K562 (cell line): ENCODE measurements around the gene CHCHD1. TPM values are rescaled to one million over a fixed set of nuclear protein-coding genes. Genes with fewer than 3 reads are reported as not detected.

Source experiments
- CCNT2 ChIP-seq: IDR thresholded peaks from 2 replicates; pipeline ENCODE4 v1.6.1; 2011; ENCODE audit warnings: borderline replicate concordance, low read depth, mild to moderate bottlenecking, moderate library complexity, mixed read lengths, low read length; ENCODE audit not compliant: insufficient read length; ENCODE audit errors: extremely low read depth
- ESRRB ChIP-seq: fragments of 250-450 bp; sonication (Bioruptor Pico); IDR thresholded peaks from 2 replicates; pipeline ENCODE4 v1.5.0; 2020; ENCODE audit warnings: mild to moderate bottlenecking, moderate library complexity, borderline replicate concordance
- GABPA ChIP-seq: fragments of 200-800 bp; sonication (Bioruptor generic); conservative IDR thresholded peaks from 2 replicates; pipeline ENCODE4 v1.6.1; 2016; ENCODE audit warnings: low read depth, missing genetic modification characterization, missing compliant biosample characterization
- HDAC1 ChIP-seq, 2 experiments: fragments of 450-650 bp; IDR thresholded peaks; 2 replicates each; pipeline ENCODE4 v1.6.1; 2016 to 2017; ENCODE audit warnings: inconsistent platforms in 1 of 2, mild to moderate bottlenecking in 1 of 2, moderate library complexity in 1 of 2
- IFI16 ChIP-seq: fragments of 250-450 bp; sonication (Bioruptor Pico); IDR thresholded peaks from 2 replicates; pipeline ENCODE4 v2.1.2; 2022; ENCODE audit warnings: mild to moderate bottlenecking, inconsistent platforms
- MXI1 ChIP-seq: IDR thresholded peaks from 2 replicates; pipeline ENCODE4 v1.6.1; 2011; ENCODE audit warnings: low read depth, mild to moderate bottlenecking, improper control_type of control experiment, low read length
- NCOA4 ChIP-seq: fragments of 450-650 bp; IDR thresholded peaks from 2 replicates; pipeline ENCODE4 v1.6.1; 2018; ENCODE audit warnings: mild to moderate bottlenecking; ENCODE audit not compliant: partially characterized antibody
- RBFOX2 ChIP-seq: fragments of 200-400 bp; formaldehyde crosslinking; IDR thresholded peaks from 2 replicates; pipeline ENCODE4 v1.6.1; 2017; ENCODE audit warnings: low read depth, mild to moderate bottlenecking, low read length, moderate library complexity
- SAFB2 ChIP-seq: fragments of 200-400 bp; formaldehyde crosslinking; IDR thresholded peaks from 2 replicates; pipeline ENCODE4 v1.6.1; 2018; ENCODE audit warnings: borderline replicate concordance, low read length, low read depth, moderate library complexity; ENCODE audit not compliant: severe bottlenecking
- SRSF7 ChIP-seq: fragments of 200-400 bp; formaldehyde crosslinking; optimal IDR thresholded peaks from 2 replicates; pipeline ENCODE3; 2017; ENCODE audit warnings: mild to moderate bottlenecking, low read depth, low read length
- TCF3 ChIP-seq: sonication (generic); formaldehyde crosslinking; IDR thresholded peaks from 2 replicates; pipeline ENCODE4 v1.4.0; 2020; ENCODE audit warnings: mild to moderate bottlenecking, missing genetic modification reagents
- ZKSCAN1 ChIP-seq: fragments of 150-350 bp; IDR thresholded peaks from 2 replicates; pipeline ENCODE4 v1.6.1; 2016; ENCODE audit warnings: low read depth, low read length
- ZNF3 ChIP-seq: fragments of 250-450 bp; sonication (Bioruptor Pico); IDR thresholded peaks from 2 replicates; pipeline ENCODE4 v1.5.0; 2021; ENCODE audit warnings: mild to moderate bottlenecking, moderate library complexity
- ZNF707 ChIP-seq: fragments of 250-450 bp; sonication (Bioruptor Pico); conservative IDR thresholded peaks from 2 replicates; pipeline ENCODE4 v1.8.0; 2022; ENCODE audit warnings: inconsistent platforms, mild to moderate bottlenecking, moderate library complexity
- ZZZ3 ChIP-seq: fragments of 450-650 bp; IDR thresholded peaks from 2 replicates; pipeline ENCODE4 v1.6.1; 2016; ENCODE audit warnings: antibody characterized with exemption, mild to moderate bottlenecking, moderate library complexity
- polyA plus RNA-seq, 8 experiments: library from polyadenylated mRNA; depleted of rRNA in 4 of 8; stranded (reverse) in 5 of 8; unstranded in 3 of 8; fragments of >200 nt; fragmentation: Nextera tagmentation in 2 of 8; fragmentation: Illumina TruSeq in 1 of 8; extraction: Ambion mirVana in 2 of 8; extraction: Trizol in 1 of 8; gene quantifications; 2 replicates each; pipeline versions ENCODE4 v1.2.1 to v1.2.3, GENCODE V29; 2011 to 2014; ENCODE audit warnings: inconsistent platforms in 1 of 8, missing spikeins in 1 of 8
- total RNA-seq, 7 experiments: library from RNA; depleted of rRNA in 6 of 7; stranded (reverse); fragments of >200 nt in 6 of 7; fragmentation: Illumina TruSeq in 2 of 7; extraction: Trizol in 2 of 7; gene quantifications; 2 replicates each; pipeline versions ENCODE4 v1.2.1 to v1.2.3, GENCODE V29; 2011 to 2021; ENCODE audit warnings: low replicate concordance in 1 of 7
- TF ChIP-seq, protein P1 (sequence below): fragments of 250-450 bp; sonication (Bioruptor Pico); IDR thresholded peaks from 2 replicates; pipeline ENCODE4 v1.5.1; 2021; ENCODE audit warnings: mild to moderate bottlenecking
- TF ChIP-seq, protein P2 (sequence below): fragments of 450-650 bp; IDR thresholded peaks from 2 replicates; pipeline ENCODE4 v1.7.0; 2016; ENCODE audit warnings: borderline replicate concordance
- TF ChIP-seq, protein P3 (sequence below): fragments of 250-450 bp; sonication (Bioruptor Pico); IDR thresholded peaks from 2 replicates; pipeline ENCODE4 v1.8.0; 2022; ENCODE audit warnings: moderate library complexity, mild to moderate bottlenecking, inconsistent platforms
- TF ChIP-seq, protein P4 (sequence below), 2 experiments: fragments of 450-650 bp in 1 of 2; sonication (generic) in 1 of 2; formaldehyde crosslinking in 1 of 2; IDR thresholded peaks in 1 of 2; conservative IDR thresholded peaks in 1 of 2; 2 replicates each; pipeline versions ENCODE4 v1.6.1 to v1.8.1; 2016 to 2023; ENCODE audit warnings: mild to moderate bottlenecking in 2 of 2, moderate library complexity in 2 of 2, inconsistent platforms in 1 of 2, missing genetic modification reagents in 1 of 2
- TF ChIP-seq, protein P5 (sequence below): sonication (generic); formaldehyde crosslinking; IDR thresholded peaks from 2 replicates; pipeline ENCODE4 v1.4.0; 2020; ENCODE audit warnings: mild to moderate bottlenecking, missing genetic modification reagents

CHCHD1 gene
- total and polyA plus RNA-seq, 9 of the 15 experiments (the other 6 are each of a cell fraction or from before 2014, with no cell fraction given), result 52.9 to 126 (median 83.4) TPM

DNA sequence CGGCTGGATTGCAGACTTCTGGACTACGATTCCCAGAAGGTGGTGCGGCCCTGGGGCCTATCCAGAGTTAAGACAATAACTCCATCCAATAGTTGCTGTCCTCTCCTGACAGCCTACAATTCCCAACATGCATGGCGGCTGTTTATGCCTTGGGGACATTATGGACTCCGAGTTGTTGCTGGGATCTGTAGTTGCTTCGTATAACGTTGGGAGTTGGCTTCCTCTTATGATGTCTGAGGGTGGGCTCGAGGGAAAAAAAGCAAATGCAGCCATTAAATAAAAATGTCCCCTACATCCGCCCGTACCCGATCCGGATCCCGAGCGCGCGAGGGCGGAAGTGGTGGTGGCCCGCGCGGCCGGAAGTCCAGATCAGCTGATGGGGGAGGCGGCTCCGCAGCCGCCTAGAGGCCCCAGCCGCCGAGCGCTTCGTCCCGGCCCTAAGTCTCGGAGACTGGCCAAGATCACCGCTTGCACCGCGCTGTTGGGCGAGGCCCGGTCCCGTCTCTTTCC, 3.4 kb downstream of the CHCHD1 start, which contains the start of gene ZSWIM8 (continued):
- TF ChIP-seq, protein P1, sequence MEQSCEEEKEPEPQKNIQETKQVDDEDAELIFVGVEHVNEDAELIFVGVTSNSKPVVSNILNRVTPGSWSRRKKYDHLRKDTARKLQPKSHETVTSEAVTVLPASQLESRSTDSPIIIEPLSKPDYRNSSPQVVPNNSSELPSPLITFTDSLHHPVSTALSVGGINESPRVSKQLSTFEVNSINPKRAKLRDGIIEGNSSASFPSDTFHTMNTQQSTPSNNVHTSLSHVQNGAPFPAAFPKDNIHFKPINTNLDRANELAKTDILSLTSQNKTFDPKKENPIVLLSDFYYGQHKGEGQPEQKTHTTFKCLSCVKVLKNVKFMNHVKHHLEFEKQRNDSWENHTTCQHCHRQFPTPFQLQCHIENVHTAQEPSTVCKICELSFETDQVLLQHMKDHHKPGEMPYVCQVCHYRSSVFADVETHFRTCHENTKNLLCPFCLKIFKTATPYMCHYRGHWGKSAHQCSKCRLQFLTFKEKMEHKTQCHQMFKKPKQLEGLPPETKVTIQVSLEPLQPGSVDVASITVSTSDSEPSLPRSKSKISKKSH (CRISPR knock-in tag), result no peak
- TF ChIP-seq, protein P2, sequence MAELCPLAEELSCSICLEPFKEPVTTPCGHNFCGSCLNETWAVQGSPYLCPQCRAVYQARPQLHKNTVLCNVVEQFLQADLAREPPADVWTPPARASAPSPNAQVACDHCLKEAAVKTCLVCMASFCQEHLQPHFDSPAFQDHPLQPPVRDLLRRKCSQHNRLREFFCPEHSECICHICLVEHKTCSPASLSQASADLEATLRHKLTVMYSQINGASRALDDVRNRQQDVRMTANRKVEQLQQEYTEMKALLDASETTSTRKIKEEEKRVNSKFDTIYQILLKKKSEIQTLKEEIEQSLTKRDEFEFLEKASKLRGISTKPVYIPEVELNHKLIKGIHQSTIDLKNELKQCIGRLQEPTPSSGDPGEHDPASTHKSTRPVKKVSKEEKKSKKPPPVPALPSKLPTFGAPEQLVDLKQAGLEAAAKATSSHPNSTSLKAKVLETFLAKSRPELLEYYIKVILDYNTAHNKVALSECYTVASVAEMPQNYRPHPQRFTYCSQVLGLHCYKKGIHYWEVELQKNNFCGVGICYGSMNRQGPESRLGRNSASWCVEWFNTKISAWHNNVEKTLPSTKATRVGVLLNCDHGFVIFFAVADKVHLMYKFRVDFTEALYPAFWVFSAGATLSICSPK, result no peak
- TF ChIP-seq MXI1 (no peak), RBFOX2 (peak; percentile 80), IFI16 (CRISPR knock-in tag) (no peak), ZNF707 (no peak), ZKSCAN1 (no peak; the same call in 1 of the 2 replicates), SRSF7 (no peak), GABPA (tag) (peak; percentile 99), TCF3 (no peak; the same call in 1 of the 2 replicates), ZNF3 (no peak), ZZZ3 (no peak), CCNT2 (peak; percentile 42), NCOA4 (no peak), HDAC1 (IDR thresholded peaks at IDR 0.05) (peak; percentile 50 to 99; a peak in 3 of 4 replicates), ESRRB (CRISPR knock-in tag) (no peak), SAFB2 (no peak)
- TF ChIP-seq, protein P3, sequence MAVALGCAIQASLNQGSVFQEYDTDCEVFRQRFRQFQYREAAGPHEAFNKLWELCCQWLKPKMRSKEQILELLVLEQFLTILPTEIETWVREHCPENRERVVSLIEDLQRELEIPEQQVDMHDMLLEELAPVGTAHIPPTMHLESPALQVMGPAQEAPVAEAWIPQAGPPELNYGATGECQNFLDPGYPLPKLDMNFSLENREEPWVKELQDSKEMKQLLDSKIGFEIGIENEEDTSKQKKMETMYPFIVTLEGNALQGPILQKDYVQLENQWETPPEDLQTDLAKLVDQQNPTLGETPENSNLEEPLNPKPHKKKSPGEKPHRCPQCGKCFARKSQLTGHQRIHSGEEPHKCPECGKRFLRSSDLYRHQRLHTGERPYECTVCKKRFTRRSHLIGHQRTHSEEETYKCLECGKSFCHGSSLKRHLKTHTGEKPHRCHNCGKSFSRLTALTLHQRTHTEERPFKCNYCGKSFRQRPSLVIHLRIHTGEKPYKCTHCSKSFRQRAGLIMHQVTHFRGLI, result no peak
- TF ChIP-seq, protein P4, sequence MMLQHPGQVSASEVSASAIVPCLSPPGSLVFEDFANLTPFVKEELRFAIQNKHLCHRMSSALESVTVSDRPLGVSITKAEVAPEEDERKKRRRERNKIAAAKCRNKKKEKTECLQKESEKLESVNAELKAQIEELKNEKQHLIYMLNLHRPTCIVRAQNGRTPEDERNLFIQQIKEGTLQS (IDR thresholded peaks at IDR 0.05), result no peak
- TF ChIP-seq, protein P4 (CRISPR knock-in tag; conservative IDR thresholded peaks at IDR 0.05), result no peak
- TF ChIP-seq, protein P5, sequence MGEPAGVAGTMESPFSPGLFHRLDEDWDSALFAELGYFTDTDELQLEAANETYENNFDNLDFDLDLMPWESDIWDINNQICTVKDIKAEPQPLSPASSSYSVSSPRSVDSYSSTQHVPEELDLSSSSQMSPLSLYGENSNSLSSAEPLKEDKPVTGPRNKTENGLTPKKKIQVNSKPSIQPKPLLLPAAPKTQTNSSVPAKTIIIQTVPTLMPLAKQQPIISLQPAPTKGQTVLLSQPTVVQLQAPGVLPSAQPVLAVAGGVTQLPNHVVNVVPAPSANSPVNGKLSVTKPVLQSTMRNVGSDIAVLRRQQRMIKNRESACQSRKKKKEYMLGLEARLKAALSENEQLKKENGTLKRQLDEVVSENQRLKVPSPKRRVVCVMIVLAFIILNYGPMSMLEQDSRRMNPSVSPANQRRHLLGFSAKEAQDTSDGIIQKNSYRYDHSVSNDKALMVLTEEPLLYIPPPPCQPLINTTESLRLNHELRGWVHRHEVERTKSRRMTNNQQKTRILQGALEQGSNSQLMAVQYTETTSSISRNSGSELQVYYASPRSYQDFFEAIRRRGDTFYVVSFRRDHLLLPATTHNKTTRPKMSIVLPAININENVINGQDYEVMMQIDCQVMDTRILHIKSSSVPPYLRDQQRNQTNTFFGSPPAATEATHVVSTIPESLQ (CRISPR knock-in tag), result no peak
